HL-60/S4 treated with phorbol 12-myristate 13-acetate at 8.2 ng/mL for 4 days and 3 days (cell line): ENCODE data around the gene DLST.

Experiments
- in situ Hi-C: fragments of 300-500 bp; cut with MboI; formaldehyde crosslinking; loops from 2 replicates; pipeline ENCODE4 v1.15.0; 2022; ENCODE audit warnings: low sequenced_read_pairs

DLST gene

DNA sequence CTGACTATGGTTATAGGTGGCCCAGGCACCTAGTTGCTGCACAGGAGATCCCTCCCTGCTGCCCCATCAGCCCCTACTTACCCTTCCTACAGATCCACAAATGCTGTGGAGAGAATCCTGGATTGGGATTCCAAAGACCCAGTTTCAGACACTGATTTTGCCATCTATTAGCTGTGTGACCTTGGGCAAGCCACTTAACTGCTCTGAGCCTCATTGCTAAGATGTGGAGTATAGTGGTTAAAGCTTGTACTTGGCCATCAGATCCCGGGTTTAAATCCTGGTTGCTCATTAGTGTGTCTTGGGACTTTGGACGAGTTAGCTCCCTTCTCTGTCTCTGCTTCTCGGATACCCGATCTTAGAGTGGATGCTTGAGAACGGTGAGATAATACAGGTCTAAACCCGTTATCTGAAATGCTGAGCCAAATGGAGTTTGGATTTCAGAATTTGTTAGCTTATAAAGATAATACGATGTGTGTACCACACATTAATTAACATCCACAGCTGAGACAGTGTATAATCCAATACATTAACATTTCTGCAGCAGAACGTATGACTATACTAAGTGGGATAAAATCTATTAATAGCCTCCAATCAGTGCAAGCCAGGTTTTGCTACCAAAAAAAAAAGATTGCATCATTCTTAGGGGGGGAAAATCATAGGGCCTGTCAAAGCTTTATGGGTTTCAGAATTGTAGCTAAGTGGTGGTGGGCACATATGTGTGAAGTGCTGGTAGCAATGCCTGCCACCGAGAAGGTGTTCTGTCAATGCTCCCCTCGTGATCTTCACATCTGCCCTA, 21.8 kb upstream of the DLST start:
- in situ Hi-C loops = loop anchor here (25.0 kb wide), 1 partner anchor 227 kb away; no protein-coding TSS in a partner anchor

DNA sequence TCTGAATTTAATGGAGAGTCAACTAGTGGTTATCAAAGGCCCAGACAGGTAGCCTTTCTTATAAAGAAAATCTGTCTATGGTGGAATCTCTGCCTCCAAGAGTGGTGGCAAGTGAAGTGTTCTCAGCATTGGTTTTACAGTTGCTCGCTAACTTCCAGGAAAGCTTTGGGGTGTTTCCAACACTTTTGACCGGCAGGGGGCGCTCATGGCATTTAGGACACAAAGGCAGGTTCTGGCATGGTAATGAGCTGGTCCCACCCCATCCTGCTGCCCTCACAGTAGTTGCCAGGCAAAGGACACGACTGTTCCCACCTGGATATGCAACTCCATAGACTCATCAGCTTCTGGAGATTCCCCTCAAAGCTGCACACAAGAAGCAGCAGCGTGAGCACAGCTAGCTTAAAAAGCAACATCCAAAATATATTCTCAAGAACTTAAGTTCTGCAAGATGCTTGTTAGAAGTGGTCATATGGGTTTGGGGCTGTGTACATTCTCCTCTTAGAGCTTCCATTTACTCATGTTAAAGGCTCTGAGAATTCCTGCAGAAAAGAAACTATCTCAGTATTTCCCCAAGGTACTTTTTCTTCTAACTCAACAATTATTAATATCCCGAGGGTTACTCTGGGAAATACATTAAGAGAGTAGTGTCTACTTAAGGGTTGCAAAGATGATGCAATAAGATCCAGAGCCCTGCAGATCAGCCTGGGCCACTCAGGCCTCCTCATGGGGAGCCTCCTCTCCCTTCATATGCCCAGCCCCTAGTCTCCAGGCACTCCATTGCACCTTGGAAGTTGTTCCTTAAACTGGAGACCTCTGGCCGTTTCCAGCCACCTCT, 20.6 kb upstream of the DLST start:
- in situ Hi-C loops = loop anchor here (25.0 kb wide), 1 partner anchor 226 kb away; no protein-coding TSS in a partner anchor

GRCh38 chr14:74861734-74862090, 20.0 kb upstream of the DLST start:
- in situ Hi-C loops = loop anchor here (25.0 kb wide), 1 partner anchor 226 kb away; no protein-coding TSS in a partner anchor

- in situ Hi-C loops = loop anchor here (25.0 kb wide), 1 partner anchor 224 kb away; no protein-coding TSS in a partner anchor
Observed at GRCh38 chr14:74863274-74863673, 18.4 kb upstream of the DLST start.

DNA sequence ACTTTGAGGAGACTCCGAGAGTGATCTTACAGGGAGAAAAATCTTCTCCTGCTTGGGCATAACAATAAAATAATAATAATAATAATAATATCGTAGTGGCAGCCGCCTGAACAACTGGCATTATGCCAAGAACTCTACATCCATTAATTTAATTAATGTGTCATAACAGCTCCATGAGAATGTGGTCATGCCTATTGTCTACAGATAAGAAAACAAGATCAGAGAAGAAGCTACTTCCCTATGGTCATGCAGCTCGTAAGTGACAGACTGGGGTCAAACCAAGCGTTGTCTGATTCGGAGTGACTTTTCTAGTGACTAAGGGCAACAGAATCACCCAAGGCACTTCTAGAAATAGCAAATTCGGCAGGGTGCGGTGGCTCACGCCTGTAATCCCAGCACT, 17.5 kb upstream of the DLST start:
- in situ Hi-C loops = loop anchor here (25.0 kb wide), 1 partner anchor 223 kb away; no protein-coding TSS in a partner anchor

DNA sequence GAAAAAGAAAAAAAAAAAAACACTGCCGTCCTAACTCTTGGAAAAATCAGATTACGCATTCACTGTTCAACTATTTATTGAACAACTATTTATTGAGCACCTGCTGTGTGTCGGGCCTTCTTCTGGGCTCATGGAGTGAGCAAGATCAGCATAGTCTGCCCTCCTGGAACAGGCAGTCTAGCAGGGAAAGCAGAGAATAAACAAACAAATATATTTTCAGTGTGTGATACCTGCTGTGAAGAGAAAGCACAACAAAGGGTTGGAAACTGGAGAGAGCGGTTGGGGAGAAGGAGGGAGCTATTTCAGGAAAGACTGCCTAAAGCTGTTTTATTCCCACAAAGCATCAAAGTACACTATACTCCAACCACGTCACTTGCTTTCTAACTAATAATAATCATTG, 16.6 kb upstream of the DLST start:
- in situ Hi-C loops = loop anchor here (25.0 kb wide), 1 partner anchor 222 kb away; no protein-coding TSS in a partner anchor

GRCh38 chr14:74866708-74867389, 14.9 kb upstream of the DLST start:
- in situ Hi-C loops = loop anchor here (25.0 kb wide), 1 partner anchor 220 kb away; no protein-coding TSS in a partner anchor

GRCh38 chr14:74867673-74868072, 14.0 kb upstream of the DLST start:
- in situ Hi-C loops = loop anchor here (25.0 kb wide), 1 partner anchor 220 kb away; no protein-coding TSS in a partner anchor

DNA sequence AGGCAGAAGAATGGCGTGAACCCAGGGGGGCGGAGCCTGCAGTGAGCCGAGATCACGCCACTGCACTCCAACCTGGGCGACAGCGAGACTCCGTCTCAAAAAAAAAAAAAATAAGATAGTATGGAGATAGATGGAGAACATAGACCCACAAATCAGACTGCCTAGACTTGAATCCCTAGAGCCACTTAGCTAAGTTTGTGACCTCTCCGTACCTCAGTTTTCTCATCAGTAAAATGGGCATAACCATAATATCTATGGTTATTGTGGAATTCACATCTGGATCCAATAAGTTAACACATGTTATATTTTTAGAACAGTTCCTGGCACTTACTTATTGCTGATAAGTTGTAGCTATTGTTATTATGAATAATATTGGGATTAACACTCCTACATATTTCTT, 13.0 kb upstream of the DLST start:
- in situ Hi-C loops = loop anchor here (25.0 kb wide), 1 partner anchor 219 kb away; no protein-coding TSS in a partner anchor

DNA sequence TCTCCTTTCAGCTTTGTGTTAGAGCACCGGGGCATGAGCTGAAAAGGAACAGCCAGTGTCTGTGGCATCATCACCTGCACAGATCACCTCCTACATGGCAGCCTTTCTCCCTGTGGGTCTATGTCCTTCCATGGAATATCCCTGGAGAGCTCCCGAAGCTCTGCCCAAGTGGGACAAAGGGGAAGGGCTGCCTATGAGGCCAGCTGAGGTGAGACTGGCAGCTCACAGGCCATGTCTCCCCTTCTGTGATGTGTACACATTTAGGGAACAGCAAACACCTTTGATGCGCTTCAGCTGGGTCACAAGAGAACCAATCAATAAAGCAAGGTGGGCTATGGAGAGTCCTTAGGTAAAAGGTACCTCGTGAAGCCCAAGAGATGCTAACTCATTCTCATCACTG, 9.9 kb upstream of the DLST start:
- in situ Hi-C loops = loop anchor here (25.0 kb wide), 1 partner anchor 215 kb away; no protein-coding TSS in a partner anchor

DNA sequence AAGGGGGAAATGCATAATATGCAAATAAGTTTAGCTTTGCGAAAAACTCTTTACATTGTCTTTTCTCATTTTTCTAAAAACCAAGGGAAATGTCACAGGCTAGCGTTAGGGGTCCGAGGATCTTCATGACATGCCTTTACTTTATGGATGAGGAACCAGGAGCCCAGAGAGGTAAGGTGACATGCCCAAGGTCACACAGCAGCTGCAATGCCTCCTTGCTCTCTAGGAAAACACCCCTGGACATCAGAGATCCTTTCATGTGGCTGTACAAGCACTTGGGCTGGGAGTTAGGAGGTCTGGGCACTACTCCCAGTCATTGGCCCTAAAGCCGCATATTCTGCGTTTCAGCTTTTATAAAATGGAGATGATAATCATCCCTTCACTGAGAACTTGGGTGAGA, 6.5 kb upstream of the DLST start:
- in situ Hi-C loops = no loop called here

- in situ Hi-C loops = no loop called here
Observed at GRCh38 chr14:74875941-74876913, 5.5 kb upstream of the DLST start, which contains the start of gene PROX2. TSS of gene PROX2 (minus strand) at chr14:74876145. CDS start at chr14:74863834, 12,311 bp downstream.

- in situ Hi-C loops = no loop called here
Observed at GRCh38 chr14:74879427-74880182, 2.1 kb upstream of the DLST start.

DNA sequence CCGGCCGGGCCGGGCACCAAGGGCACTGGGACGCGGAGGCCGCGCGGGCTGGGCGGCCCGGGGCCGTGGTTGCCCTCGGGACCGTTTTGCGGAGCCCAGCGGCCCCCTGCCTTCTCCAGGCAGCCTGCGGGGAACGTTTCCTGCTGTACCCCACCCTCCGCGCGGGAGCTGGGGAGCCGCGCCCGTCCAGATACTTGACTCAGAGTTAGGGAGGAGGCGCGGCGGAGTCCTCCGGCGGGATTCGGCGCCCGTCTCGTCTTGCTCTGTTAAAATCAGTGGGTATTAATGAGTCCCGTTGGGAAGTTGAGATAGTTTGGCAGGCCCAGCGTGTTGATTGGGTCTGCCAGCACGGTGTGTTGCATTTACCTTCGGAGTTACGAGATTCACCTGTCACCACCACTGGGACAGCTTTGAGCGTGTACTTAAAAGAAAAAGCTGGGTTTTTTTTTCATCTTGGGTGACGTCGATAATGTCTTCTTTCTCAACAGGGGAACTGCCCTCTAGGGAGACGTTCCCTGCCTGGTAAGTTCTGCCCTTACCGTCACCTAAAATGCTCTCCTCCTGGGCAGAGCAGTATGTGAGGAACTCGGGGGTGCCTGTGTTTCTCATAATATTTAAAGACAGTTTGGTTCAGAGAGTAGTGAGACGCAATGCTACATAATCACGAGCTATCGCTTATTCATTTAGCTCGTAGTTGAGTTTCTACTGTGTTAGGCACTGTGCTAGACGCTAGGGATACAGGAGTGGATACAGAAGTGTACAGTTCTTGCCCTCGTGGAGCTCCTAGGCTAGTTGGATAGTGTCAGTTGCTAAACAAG, 596 bp downstream of the DLST start:
- in situ Hi-C loops = no loop called here

GRCh38 chr14:74886001-74886400, 4.3 kb downstream of the DLST start:
- in situ Hi-C loops = no loop called here

DNA sequence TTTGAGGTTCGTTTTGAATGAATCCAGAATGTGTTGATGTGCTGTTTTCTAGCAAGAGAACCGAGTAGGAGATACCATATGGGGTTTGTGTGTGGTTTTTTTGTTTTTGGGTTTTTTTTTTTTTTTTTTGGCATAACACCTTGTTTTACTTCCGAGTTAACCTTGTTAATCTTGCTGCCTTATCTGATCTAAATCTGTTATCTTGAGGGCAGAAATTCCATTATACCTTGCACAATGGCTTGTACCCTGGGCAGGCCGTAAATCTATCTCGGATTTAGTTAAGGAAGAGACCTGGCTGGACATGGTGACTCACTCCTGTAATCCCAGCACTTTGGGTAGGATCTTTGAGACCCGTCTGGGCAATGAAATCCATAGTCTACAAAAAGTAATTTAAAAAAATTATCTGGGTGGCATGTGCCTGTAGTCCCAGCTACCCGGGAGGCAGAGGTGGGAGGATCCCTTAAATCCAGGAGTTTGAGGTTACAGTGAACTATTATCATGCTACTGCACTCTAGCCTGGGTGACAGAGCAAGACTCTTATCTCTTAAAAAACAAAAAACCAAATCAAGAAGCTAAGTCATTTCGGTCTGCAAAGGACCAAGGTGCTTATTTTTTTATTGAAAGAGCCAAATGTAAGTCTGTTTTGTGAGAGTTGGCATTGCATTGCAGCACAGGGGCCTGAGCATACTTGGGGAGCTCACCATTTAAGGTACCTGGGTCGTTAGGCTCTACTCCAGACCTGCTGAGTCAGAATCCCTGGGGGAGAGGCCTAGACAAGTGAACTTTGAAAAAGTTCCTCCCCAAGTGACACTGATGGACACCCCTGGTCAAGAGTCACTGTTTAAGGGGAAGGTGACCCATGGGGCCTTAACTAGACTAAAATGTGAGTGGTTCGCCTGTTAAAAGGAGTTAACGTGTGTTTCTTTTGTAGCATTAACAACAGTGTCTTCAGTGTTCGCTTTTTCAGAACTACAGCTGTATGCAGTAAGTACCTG, 6.7 kb downstream of the DLST start:
- in situ Hi-C loops = no loop called here

- in situ Hi-C loops = no loop called here
Observed at GRCh38 chr14:74890262-74890661, 8.5 kb downstream of the DLST start.
